SH-SY5Y (cell line): ENCODE results near the gene SAMD4B.

Experiments used
- GATA2 ChIP-seq: IDR thresholded peaks from 2 replicates; pipeline ENCODE4 v1.6.1; 2011; ENCODE audit warnings: mild to moderate bottlenecking, low read depth, low read length
- GATA3 ChIP-seq: IDR thresholded peaks from 2 replicates; pipeline ENCODE4 v1.6.1; 2011; ENCODE audit warnings: low read depth, mild to moderate bottlenecking, low read length, moderate library complexity

- TF ChIP-seq GATA2 (no peak), GATA3 (no peak)
Observed at GRCh38 chr19:39403331-39404312, 61.4 kb downstream of the SAMD4B start.
